NCI-H2081 (cell line): Measurements from ENCODE around the gene ST6GALNAC1.
"Not testable (repeated sequence)": the region's sequence is repeated elsewhere in the genome, so short reads cannot be mapped to it uniquely, and the experiment has no call there.

Experiments
- DNase-seq, 2 experiments: peaks; one replicate each; lab custom pipeline; 2025; lab: John Stamatoyannopoulos, UW

The ST6GALNAC1 gene

GRCh38 chr17:76642032-76642561 lies 1.5 kb downstream of the ST6GALNAC1 start:
- no peak for DNase-seq

DNA sequence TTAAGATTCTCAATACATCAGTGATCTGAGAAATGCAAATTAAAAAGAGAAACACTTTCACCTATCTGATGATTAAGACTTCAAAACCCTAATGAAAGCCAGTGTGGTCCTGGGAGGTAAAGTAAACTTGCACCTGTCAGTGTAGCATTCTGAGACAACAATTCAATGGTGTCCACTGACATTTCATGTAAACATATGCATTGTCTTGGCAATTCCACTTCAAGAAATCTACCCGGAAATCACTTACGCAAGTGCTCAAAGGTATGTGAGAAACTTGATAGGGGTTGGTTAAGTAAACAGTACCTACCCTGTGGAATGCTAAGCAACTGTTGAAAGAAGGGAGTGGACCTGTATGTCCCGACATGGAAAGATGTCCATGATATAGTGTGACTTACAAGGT lies 2.1 kb downstream of the ST6GALNAC1 start:
- no peak for DNase-seq

- DNase-seq = no peak
These were observed 2.8 kb downstream of the ST6GALNAC1 start for GRCh38 chr17:76640550-76641380.

GRCh38 chr17:76638263-76638662 lies 5.3 kb downstream of the ST6GALNAC1 start:
- DNase-seq = no peak

DNA sequence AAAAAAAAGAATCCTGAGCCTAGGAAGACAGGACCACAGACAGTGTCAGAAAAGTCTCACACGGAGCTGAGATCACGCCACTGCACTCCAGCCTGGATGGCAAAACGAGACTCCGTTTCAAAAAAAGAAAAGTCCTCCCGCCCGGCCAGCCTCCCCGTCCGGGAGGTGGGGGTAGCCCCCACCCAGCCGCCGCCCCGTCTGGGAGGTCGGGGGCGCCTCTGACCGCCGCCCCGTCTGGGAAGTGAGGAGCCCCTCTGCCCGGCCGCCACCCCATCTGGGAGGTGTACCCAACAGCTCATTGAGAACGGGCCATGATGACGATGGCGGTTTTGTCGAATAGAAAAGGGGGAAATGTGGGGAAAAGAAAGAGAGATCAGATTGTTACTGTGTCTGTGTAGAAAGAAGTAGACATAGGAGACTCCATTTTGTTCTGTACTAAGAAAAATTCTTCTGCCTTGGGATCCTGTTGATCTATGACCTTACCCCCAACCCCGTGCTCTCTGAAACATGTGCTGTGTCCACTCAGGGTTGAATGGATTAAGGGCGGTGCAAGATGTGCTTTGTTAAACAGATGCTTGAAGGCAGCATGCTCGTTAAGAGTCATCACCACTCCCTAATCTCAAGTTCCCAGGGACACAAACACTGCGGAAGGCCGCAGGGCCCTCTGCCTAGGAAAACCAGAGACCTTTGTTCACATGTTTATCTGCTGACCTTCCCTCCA lies 6.9 kb downstream of the ST6GALNAC1 start:
- not testable (repeated sequence) for DNase-seq

DNA sequence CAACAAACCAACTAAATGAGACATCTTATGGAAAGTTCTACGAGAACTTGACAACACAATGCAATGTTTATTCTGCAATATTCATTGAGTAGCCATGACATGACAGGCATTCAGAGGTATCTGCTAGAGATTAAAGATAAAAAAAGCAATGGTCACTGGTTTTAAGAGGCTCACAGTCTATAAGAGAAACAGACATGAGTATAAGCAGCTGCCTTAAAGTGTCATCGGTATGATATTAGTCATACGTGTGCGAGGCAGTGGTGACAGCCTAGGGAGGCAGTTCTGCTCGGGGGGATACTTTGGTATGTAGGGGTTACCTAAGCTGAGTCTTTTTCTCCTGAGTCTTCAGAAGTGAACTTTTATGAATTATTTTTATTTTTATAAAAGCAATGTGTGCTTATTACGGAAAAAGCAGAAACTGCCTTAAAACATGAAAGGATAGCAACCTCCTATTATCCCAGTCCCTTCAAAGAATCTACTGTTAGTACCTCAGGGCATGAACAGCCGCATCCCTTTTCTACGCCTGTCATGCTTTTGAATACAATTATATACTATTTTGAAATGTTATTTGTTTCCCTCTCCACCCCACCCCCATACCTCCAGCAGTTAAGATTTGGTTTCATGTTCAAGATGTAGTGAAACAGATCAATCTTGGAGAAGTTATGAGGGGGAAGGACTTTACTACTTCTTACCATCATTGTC lies 7.7 kb downstream of the ST6GALNAC1 start:
- no peak for DNase-seq

DNA sequence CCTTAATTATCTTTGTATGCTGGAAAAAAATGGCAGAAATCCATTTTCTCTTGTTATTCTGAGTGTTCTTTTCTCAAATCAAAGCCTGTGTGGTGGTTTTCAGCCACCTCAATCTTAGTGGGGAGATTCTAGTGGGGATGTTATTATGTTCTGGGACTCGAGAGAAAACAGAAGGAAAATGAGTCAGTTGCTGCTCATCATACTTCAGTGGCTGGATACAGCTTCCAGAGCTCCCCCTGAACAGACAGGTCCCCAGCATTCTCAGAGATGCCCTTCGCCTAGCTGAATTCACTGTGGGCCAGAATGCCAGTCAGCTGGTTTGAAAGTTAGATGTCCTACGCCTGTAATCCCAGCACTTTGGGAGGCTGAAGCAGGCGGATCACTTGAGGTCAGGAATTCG lies 8.5 kb downstream of the ST6GALNAC1 start:
- DNase-seq = no peak

GRCh38 chr17:76633628-76634328 lies 9.8 kb downstream of the ST6GALNAC1 start:
- DNase-seq = no peak

- DNase-seq = peak in 1 of 2 experiments; percentile 23
These were observed 11.6 kb downstream of the ST6GALNAC1 start for GRCh38 chr17:76631821-76632565.

DNA sequence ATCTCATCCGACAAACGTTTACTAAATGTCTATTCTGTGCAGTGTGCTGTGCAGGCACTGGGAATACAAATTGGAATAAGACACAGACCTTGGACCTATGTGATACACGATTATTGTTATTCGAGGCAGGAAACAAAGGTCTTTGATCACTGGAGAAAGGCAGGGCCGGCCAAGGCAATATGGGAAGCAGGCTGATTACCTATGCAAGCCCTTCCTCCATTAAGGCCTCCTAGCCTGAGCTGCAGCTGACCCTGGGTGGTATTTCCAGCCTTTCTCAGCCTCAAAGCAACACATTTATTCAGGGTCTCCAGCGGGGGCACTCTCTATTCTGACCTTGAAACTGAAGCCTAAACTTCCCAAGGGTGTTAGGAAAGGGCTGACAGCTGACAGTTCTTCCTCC lies 13.4 kb downstream of the ST6GALNAC1 start:
- DNase-seq = no peak

GRCh38 chr17:76627510-76627909 lies 16.0 kb downstream of the ST6GALNAC1 start:
- DNase-seq = no peak

DNA sequence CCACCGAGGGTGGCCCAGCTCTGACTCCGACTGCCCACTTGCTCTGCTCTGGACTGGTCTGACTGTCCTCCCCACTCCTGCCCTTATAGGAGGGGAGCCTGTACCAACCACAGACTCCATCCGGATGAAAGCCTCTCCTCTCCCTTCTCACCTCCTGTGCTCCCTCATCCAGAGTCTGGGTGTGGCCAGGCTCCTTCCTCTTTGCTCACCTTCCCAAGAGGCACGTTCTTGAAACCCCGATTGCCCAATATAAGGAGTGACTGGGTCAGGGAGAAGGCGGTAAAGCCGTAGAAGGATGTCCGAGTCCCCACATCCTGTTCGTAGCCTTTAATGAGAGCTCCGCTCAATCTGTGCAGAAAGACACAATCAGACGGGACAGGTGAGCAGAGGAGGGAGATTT lies 17.1 kb downstream of the ST6GALNAC1 start:
- DNase-seq = no peak

GRCh38 chr17:76625496-76625895 lies 18.1 kb downstream of the ST6GALNAC1 start:
- DNase-seq = no peak

- DNase-seq = peak; percentile 57 to 63
These were observed 20.0 kb downstream of the ST6GALNAC1 start for GRCh38 chr17:76623271-76624146.

DNA sequence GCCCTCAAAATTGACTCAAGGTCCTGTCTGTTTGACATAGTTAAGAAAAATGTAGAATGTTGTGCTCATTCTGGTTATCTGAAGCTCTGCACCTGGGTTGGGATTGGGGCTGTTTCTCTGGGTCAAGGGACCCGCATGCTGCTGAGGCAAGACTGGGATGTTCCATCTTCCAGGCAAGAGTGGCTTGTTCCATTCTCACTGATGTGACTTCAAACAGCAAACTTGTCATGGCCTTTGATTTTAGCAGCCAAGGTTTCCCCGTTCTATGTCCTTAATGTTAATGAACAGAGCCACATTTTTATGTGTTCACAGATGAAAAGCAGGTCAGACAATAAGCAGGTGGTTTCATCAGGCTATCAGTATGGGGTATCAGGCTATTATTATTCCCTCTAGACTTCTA lies 25.7 kb downstream of the ST6GALNAC1 start:
- DNase-seq = no peak

- no peak for DNase-seq
These were observed 28.5 kb downstream of the ST6GALNAC1 start for GRCh38 chr17:76614912-76615617.

DNA sequence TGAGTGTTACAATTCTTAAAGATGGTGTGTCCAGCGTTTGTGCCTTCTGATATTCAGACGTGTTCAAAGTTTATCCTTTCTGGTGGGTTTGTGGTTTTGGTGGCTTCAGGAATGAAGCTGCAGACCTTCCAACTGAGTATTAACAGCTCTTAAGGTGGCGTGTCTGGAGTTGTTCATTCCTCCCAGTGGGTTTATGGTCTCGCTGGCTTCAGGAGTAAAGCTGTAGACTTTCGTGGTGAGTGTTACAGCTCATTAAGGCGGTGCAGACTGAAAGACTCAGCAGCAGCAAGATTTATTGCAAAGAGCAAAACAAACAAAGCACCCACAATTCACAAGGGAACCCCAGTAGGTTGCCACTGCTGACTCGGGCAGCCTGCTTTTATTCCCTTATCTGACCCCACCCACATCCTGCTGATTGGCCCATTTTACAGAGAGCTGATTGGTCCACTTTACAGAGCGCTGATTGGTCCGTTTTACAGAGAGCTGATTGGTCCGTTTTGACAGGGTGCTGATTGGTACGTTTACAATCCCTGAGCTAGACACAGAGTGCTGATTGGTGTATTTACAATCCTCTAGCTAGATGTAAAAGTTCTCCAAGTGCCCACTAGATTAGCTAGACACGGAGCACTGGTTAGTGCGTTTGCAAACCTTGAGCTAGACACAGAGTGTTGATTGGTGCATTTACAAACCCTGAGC lies 29.3 kb downstream of the ST6GALNAC1 start:
- DNase-seq = not testable (repeated sequence)

- DNase-seq = no peak
These were observed 30.3 kb downstream of the ST6GALNAC1 start for GRCh38 chr17:76612977-76613851.
